Erythroblast (primary cell): ENCODE results near the gene PDIA5.

Experiments
- GATA1 ChIP-seq: IDR thresholded peaks from 2 replicates; pipeline ENCODE4 v1.6.1; 2011; ENCODE audit warnings: low read depth, mild to moderate bottlenecking, control low read depth, low read length, moderate library complexity
- POLR2A ChIP-seq: IDR thresholded peaks from 2 replicates; pipeline ENCODE4 v1.6.1; 2011; ENCODE audit warnings: mild to moderate bottlenecking, low read length

- TF ChIP-seq POLR2A = no peak
- TF ChIP-seq GATA1 = no peak
These were observed 12.6 kb upstream of the PDIA5 start for GRCh38 chr3:123054109-123054778.
